GM21737 (cell line): ENCODE measurements around the gene MAP3K2.
A peak's percentile ranks its signal among the peaks of the same experiment; 100 is the strongest.

Experiments
- ATAC-seq: cut with Tn5 transposase; IDR thresholded peaks from one replicate; pipeline ENCODE4 v1.9.1; 2021; ENCODE audit warnings: mild to moderate bottlenecking, moderate library complexity; ENCODE audit not compliant: unreplicated experiment

The MAP3K2 gene

DNA sequence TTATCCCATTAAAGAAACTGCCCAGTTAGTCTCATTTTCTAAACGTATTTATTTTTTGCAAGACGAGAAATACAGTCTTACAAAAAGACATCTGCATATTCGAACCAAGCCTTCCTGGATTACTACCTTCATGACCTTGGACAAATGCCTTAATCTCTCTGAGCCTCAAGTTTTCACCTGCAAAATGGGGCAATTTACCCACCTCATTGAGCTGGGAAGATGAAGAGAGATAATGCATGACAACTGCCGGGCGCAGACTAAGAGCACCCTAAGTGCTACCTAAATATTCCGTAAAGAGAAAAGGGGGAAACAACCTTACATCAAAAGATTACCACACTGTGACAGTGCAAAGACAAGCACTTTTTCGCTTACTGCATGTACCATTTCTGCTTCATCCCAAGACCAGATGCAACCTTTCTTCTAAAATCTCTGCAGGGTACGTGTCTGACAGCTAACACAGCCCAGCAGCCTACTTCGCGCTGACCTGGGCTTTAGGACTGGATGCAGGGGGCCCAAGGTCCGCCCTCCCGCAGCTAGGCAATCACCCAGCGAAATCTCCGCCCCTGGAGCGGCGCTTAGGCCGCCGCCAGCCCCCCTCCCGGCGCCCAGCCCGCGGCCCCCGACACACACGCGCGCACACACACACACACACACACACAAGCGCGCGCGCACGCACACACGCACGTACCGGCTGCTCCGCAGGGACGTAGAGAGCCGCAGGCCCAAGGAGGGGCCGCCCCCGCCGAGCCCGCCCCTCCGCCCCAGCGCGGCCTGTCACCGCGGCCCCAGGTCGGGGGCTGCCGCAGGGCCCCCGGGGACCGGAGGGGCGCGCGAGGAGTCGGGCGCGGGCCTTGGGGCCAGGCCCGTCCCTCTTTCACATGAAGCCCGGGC, 766 bp downstream of the MAP3K2 start:
- ATAC-seq, result peak; percentile 56

DNA sequence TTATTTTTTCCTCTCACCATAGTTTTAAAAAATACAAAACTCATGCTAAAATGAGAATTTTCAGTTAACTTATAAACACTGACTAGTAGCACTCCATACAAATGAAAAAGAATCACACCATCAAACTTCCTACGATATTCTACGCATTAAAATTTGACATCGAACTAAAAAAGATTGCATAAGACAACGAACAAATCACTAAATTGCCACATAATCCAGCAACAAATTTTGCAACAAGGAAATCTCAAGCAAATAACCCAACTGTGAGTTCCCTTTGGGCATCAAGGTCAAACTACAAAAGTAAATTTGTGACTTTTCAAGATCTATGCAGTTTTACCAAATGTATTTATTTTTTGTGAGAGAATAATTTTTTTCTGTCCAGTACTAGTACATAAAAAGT, 1.5 kb downstream of the MAP3K2 start:
- no peak for ATAC-seq

DNA sequence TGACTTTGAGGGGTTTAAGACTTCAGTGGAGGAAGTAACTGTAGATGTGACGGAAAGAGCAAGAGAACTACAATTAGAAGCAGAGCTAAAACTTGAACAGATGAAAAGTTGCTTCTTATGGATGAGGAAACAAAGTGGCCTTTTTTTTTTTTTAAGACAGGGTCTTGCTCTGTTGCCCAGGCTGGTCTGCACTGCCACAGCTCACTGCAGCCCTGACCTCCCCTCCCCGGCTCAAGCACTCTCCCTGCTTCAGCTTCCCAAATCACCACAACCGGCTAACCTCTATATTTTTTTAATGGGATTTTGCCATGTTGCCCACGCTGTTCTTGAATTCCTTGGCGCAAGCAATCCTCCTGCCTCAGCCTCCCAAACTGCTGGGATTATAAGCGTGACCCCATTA, 3.2 kb downstream of the MAP3K2 start:
- ATAC-seq, result no peak

DNA sequence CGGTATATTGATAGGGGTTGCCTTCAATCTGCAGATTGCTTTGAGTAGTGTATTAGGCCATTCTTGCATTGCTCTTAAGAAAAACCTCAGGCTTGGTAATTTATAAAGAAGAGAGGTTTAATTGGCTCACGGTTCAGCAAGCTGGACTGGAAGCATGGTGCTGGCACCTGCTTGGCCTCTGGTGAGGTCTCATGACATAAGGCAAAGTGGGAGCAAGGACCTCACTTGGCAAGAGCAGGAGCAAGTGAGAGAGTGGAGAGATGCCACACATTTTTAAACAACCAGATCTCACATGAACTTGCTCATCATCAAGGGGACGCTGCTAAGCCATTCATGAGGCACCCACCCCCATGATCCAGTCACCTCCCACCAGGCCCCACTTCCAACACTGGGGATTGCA, 4.9 kb downstream of the MAP3K2 start:
- ATAC-seq, result no peak

DNA sequence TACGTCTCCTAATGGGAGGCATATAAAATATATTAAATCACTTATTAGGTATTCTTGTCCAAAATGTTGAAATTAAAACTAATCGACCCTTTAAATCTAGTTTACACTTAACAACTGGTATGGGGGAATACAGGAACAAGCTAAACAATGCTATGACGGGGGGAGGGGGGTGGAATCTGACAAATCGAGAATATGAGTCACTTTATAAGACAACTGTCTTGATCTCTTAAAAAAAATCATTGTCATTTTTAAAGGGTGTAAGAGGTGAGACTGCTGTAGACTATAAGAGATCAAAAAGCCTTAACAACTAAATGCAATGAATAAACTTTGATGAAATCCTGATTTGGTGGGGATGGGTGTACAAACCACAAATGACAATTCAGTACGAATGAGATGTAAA, 6.0 kb downstream of the MAP3K2 start:
- no peak for ATAC-seq

DNA sequence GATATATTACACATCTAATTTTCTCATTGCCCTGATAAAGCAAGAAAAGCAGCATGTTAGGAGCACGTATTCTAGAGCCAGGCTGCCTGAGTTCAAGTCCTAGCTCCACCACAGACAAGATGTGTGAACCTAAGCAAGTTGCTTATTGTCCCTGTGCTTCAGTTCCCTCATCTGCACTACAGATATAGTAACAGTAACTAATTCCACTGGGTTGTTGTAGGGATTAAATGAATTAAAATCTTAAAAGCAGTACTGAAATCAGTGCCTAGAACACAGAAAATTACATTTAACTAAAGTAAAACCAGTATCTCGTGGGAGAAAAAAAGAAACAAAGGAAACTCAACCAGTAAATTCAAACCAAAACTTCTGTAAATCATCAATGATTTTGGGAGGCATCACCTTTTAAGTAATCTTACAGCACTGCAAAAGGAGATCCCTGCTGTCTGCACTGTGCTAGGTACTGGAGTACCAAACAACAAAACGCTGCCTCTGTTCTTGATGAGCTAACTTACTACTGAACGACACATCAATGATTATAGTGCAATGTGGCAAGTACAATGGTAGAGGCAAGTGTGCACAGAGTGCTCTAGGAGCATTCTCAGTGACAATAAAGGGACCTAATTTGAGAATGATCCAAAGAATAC, 7.9 kb downstream of the MAP3K2 start:
- ATAC-seq, result peak; percentile 50

DNA sequence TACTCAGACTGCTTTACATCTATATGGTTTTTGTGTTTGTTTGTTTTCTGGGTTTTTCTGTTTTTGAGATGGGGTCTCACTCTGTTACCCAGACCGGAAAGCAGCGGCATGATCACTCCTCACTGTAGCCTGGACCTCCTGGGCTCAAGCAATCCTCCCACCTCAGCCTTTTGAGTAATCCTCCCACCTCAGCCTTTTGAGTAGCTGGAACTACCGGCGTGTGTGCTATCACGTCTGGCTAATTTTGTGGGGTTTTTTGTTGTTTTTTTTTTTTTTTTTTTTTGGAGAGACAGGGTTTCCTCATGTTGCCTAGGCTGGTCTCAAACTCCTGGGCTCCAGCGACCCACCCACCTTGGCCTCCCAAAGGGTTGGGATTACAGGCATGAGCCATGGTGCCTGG, 9.1 kb downstream of the MAP3K2 start:
- ATAC-seq, result no peak

DNA sequence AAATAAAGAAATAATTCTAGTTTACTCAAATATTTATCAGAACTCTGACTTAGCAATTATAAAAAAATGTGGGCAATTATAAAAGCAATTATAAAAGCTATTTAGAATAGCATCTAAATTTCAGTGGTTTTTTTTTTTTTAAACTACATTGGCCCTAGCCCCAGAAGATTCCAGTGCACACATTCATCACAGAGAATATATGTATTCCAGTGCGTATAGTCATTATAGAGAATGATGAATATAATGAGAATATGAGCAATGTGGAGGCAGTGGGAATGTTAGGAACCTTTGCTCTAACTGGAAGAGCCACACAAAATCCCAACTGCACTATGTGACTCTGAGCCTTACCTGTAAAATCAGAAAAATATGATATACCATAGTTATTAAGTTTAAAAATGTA, 10.5 kb downstream of the MAP3K2 start:
- ATAC-seq, result no peak

DNA sequence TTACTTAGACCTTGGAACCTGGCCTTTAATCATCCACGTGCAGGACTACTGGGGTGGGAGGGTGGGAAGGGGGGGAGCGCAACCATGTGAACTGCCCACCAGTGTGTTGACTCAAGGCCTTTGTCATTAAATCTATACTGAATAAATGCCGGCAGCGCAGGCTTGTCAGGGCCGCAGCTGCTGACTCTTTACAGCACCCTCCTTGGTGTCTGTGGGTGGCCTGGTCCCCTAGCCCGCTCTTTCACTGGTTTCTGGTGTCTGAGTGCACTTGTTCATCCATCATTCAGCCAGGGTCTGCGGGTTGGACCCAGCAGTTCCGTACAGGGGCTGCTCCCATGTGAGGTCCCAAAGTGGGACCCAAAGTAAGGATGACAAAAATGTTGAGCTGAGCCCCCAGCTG, 11.5 kb downstream of the MAP3K2 start:
- no peak for ATAC-seq

DNA sequence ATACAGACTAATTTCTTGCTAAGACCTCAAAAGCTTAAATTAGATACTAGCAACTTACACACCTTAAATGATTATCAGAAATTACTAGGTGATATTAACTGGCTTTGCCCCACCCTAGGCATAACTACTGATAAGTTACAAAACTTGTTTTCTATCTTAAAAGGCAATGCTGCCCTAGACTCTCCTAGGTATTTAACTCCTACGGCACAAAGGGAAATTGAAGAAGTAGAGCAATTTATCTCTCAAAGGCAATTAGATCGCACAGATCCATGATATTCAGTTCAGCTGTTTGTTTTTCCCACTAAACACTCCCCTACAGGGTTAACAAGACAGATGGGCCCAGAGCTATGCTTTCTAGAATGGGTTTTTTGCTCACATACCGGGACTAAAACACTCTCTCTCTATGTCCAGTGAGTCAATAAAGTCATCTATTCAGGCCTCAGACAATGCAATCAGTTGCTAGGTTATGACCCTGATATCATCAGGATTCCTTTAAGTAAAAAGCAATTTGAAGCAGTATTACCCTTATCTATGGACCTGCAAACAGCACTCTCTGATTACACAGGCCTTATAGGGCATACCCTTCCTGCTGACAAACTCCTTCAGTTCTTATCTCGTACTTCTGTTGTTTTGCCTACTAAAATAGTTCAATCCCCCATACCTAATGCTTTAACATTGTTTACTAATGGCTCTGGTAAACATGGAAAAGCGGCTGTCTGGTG, 14.3 kb downstream of the MAP3K2 start:
- ATAC-seq, result no peak

DNA sequence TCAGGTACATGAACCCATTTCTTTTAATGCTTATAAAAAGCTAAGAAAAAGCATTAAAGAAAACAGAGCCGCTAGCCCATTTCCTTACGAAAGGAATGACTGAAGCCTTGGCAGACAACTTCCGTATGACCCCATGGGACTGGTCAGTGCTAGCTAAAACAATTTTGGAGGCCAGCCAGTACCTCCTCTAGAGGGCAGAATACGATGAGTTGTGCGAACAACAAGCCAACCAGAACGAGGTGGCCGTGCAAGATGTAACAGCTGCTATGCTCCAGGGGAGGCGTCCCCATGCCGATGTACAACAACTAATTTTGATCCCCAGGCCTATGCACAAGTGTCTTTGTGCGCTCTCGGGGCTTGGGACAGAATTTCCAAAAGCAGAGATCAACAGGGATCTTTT, 16.7 kb downstream of the MAP3K2 start:
- ATAC-seq, result no peak

DNA sequence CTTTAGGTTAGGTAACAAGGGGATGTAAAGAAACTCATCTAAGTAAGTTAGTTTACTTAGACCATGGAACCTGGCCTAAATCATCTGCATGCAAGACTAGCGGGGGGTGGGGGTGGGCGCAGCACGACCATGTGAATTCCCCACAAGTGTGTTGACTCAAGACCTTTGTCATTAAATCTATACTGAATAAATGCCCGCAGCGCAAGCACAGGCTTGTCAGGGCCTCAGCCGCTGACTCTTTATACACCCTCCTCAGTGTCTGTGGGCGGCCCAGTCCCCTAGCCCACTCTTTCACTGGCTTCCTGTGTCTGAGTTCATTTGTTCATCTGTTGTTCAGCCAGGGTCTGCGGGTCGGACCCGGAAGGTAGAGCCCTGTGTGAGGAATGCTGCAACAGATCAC, 17.8 kb downstream of the MAP3K2 start:
- ATAC-seq, result no peak

DNA sequence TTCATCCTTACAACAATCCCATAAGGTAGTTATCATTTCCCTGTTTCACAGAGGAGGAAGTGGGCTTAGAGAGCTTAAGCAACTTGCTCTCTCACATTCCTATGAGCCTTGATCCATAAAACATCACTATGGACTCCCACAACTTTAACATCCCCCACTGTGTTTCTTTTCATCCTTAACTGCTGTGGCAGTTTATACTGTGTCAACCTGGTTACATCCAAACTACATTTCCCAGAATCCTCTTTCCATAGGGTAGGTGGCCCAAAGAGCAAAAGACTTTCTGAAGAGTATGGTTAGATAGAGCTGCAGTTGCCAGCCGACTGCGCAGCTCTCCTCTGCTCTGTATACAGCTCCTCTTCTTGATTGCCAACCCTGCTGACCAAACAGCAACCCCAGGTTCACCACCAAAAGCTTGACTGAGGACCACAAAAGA, 22.5 kb downstream of the MAP3K2 start:
- ATAC-seq, result no peak

DNA sequence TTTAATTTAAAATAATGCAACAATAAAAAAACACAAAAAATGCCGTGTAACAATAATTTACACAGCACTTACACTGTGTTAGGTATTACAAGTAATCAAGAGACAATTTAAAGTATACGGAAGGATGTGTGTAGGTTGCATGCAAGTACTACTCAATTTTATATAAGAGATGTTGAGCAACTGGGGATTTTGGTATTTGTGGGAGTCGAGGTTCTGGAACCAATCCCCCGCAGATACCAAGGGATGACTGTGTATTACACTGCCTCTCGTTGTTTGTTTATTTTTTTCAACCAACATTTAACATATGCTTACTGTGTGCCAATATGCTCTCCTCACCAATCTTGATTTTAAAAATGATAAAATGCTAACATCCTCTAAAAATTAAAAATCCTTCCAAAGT, 24.8 kb downstream of the MAP3K2 start:
- no peak for ATAC-seq

DNA sequence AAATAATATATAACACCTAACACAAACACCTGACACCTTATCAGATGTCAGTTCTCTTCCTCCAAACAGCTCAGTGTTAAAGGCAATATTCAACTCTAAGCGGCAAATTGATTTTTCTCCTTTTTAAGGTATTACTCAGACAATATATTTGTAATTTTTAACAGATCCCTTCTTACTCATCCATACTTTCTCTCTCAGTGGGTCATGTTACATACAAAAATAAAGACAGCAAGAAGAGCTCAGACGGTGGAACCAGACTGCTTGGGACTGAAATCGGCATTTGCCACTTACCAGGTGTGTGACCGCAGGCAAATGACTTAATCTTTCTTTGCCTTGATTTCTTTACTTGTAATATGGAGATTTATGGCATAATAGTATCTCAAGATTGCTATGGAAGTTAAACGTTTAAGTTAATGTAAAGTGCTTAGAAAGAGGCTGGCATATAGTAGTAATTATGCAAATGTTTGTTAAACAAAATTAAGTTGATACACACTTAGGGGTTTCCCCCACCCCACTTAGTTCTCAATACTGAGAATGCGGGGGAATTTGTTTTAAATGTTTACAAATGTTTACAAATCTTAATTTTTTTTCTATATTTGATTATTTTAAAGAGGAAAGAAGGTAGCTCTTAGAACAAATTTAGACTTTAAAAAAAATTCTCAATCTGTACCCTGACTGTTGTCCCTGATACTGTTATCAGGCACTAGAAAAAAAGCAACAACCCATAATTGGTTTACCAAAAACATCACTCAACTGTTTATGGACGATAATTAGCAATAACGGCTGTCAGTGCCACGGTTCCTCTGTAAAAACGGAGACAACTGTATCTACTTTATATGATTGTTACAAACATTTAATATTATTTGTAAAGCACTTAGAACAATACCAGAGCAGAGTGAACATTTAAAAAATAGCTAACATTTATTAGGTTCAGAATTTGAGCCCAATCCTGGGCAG, 25.6 kb downstream of the MAP3K2 start:
- ATAC-seq, result no peak

DNA sequence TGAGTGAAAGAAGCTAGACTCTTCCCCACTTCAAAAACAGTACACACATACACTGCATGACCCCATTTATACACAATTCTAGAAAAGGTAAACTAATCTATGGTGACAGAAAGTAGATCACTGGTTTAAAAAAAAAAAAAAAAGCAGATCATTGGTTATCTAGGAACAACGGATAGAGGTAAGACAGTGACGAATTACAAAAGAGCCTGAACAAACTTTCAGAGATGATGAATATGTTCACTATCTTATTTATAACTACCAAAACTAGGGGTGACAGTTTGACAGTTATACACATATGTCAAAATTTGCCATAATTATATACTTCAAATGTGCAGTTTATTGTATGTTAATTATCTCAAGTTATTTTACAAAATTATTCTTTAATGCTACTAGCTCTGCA, 27.5 kb downstream of the MAP3K2 start:
- ATAC-seq, result no peak

DNA sequence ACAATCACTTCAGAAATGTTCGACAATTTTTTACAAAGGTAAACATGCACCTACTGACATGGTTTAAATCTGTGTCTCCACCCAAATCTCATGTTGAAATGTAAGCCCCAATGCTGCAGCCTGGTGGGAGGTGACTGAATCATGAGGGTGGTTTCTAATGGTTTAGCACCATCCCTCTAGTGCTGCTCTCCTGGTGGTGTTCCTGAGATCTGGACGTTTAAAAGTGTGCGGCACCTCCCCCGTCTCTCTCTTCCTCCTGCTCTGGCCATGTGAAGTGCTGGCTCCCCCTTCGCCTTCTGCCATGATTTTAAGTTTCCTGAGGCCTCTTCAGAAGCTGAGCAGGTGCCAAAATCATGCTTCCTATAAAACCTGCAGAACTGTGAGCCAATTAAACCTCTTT, 28.3 kb downstream of the MAP3K2 start:
- ATAC-seq, result no peak

DNA sequence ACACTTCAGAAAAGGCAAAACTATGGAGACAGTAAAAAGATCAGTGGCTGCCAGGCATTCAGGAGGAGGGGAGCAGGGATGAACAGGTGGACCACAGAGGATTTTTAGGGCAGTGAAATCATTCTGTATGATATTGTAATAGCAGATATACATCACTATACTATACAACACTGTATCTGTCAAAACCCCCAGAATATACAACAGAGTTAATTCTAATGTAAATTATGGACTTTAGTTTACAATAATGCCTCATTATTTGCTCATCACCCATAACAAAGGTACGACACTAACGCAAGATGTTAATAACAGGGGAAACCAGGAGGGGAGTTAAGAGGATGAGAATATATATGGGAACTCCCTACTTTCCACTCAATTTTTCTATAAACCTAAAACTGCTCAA, 28.8 kb downstream of the MAP3K2 start:
- no peak for ATAC-seq

DNA sequence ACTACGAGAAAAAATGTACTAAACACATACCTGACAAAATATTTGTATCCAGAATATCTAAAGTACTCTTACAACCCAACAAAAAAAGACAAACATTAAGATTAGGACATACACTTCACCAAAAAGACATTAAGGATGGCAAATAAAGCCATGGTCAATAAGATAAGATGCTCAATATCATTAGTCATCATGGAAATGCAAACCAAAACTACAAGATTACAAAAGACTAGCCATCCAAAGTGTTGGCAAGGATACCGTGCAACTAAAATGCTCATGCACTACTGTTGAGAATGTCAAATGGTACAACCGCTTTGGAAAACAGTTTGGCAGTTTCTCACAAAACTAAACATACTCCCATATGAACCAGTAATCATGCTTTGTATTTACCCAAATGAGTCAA, 29.7 kb downstream of the MAP3K2 start:
- no peak for ATAC-seq

DNA sequence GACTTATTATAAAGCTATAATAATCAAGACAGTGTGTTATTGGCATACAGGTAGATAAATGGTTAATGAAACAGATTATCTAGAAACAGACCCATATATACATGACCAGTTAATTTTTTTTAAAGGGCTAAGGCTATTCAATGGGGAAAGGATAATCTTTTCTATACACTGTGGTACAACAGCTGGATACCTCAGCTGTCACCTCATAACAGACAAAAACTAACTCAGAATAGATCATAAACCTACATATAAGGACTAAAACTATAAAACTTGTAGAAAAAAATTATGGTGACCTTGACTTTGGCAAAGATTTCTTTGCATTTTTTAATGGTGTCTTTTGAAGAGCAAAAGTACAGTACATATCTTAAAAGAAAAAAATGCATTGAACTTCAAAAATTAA, 30.2 kb downstream of the MAP3K2 start:
- ATAC-seq, result no peak

DNA sequence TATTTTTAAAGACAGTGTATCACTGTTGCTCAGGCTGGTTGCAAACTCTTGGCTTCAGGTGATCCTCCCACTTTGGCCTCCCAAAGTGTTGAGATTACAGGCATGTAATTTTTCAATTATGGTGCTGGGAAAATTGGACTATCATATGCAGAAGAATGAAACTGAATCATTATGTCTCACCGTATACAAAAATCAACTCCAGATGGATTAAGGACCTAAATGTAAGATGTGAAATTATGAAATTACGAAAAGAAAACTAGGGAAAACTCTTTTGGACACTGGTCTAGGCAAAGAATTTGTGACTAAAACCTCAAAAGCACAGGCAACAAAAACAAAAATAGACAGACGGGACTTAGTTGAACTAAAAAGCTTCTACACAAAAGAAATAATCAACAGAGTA, 31.2 kb downstream of the MAP3K2 start:
- ATAC-seq, result no peak
